H9 (cell line): Measurements from ENCODE around the gene MGAT5B. TPM values are rescaled to one million over a fixed set of nuclear protein-coding genes. Genes with fewer than 3 reads are reported as not detected.

ENCODE experiments used
- DNase-seq: peaks from one replicate; pipeline ENCODE4 v3.0.0-alpha.2; 2017
- H2AFZ ChIP-seq: one replicate; pipeline ENCODE4 v1.6.1; 2013; ENCODE audit warnings: mild to moderate bottlenecking, low read length, control low read depth, moderate library complexity
- H2AK5ac ChIP-seq: 2 replicates; pipeline ENCODE4 v1.6.1; 2013; ENCODE audit warnings: low read length, control low read depth, mixed read lengths; ENCODE audit not compliant: insufficient read length
- H2BK120ac ChIP-seq: one replicate; pipeline ENCODE4 v1.6.1; 2013; ENCODE audit warnings: low read depth, mild to moderate bottlenecking, low read length, control low read depth, inconsistent platforms; ENCODE audit not compliant: poor library complexity, severe bottlenecking
- H2BK12ac ChIP-seq: 2 replicates; pipeline ENCODE4 v1.6.1; 2013; ENCODE audit warnings: low read length, control low read depth, mixed read lengths, low read depth; ENCODE audit not compliant: insufficient read length
- H2BK15ac ChIP-seq: 2 replicates; pipeline ENCODE4 v1.6.1; 2013; ENCODE audit warnings: low read depth, low read length, control low read depth
- H2BK20ac ChIP-seq: one replicate; pipeline ENCODE4 v1.6.1; 2013; ENCODE audit warnings: low read depth, mild to moderate bottlenecking, low read length, control low read depth, inconsistent platforms; ENCODE audit not compliant: poor library complexity, severe bottlenecking
- H2BK5ac ChIP-seq: 2 replicates; pipeline ENCODE4 v1.6.1; 2013; ENCODE audit warnings: low read length, control low read depth, mixed read lengths; ENCODE audit not compliant: insufficient read length
- H3K14ac ChIP-seq: 2 replicates; pipeline ENCODE4 v1.6.1; 2013; ENCODE audit warnings: low read length, control low read depth; ENCODE audit not compliant: insufficient read depth
- H3K18ac ChIP-seq: 2 replicates; pipeline ENCODE4 v1.6.1; 2013; ENCODE audit warnings: low read depth, mild to moderate bottlenecking, mixed read lengths, low read length, control low read depth; ENCODE audit not compliant: insufficient read length
- H3K23ac ChIP-seq: 2 replicates; pipeline ENCODE4 v1.6.1; 2013; ENCODE audit warnings: low read length, control low read depth, mixed read lengths, low read depth; ENCODE audit not compliant: insufficient read length
- H3K23me2 ChIP-seq: 2 replicates; pipeline ENCODE4 v1.6.1; 2013; ENCODE audit warnings: low read depth, mild to moderate bottlenecking, mixed read lengths, low read length, control low read depth; ENCODE audit not compliant: insufficient read length, poor library complexity, severe bottlenecking
- H3K27ac ChIP-seq: 2 replicates; pipeline ENCODE4 v1.5.1; 2013; ENCODE audit warnings: low read length, control low read depth, mixed read lengths, low read depth; ENCODE audit not compliant: insufficient read length
- H3K27me3 ChIP-seq: 2 replicates; pipeline ENCODE4 v1.6.1; 2013; ENCODE audit warnings: low read length, control low read depth, inconsistent platforms; ENCODE audit not compliant: insufficient read depth
- H3K4ac ChIP-seq: 2 replicates; pipeline ENCODE4 v1.6.1; 2013; ENCODE audit warnings: low read depth, mild to moderate bottlenecking, control low read depth, inconsistent platforms, low read length, moderate library complexity
- H3K4me1 ChIP-seq: 2 replicates; pipeline ENCODE4 v1.6.1; 2013; ENCODE audit warnings: low read length, control low read depth, inconsistent platforms; ENCODE audit not compliant: insufficient read depth
- H3K4me2 ChIP-seq: 2 replicates; pipeline ENCODE4 v1.6.1; 2013; ENCODE audit warnings: low read length, control low read depth, mixed read lengths; ENCODE audit not compliant: insufficient read length, insufficient read depth
- H3K56ac ChIP-seq: 2 replicates; pipeline ENCODE4 v1.6.1; 2013; ENCODE audit warnings: low read depth, mild to moderate bottlenecking, mixed read lengths, low read length, control low read depth; ENCODE audit not compliant: insufficient read length
- H3K79me1 ChIP-seq: 2 replicates; pipeline ENCODE4 v1.6.1; 2013; ENCODE audit warnings: low read depth, mild to moderate bottlenecking, moderate library complexity, low read length, control low read depth, inconsistent platforms; ENCODE audit not compliant: insufficient read depth, poor library complexity, severe bottlenecking
- H3K79me2 ChIP-seq: 2 replicates; pipeline ENCODE4 v1.6.1; 2013; ENCODE audit warnings: low read length, control low read depth, inconsistent platforms; ENCODE audit not compliant: insufficient read depth
- H3K9ac ChIP-seq: 2 replicates; pipeline ENCODE4 v1.6.1; 2013; ENCODE audit warnings: low read length, control low read depth, mixed read lengths; ENCODE audit not compliant: insufficient read length; ENCODE audit errors: extremely low read depth
- H3K9me3 ChIP-seq: one replicate; pipeline ENCODE4 v1.6.1; 2013; ENCODE audit warnings: low read depth, low read length, inconsistent platforms; ENCODE audit not compliant: control insufficient read depth
- H3T11ph ChIP-seq: one replicate; pipeline ENCODE4 v1.6.1; 2013; ENCODE audit warnings: mild to moderate bottlenecking, low read length, control low read depth, inconsistent platforms
- H4K20me1 ChIP-seq: one replicate; pipeline ENCODE4 v1.6.1; 2013; ENCODE audit not compliant: control insufficient read depth, insufficient read length, insufficient read depth
- H4K5ac ChIP-seq: 2 replicates; pipeline ENCODE4 v1.6.1; 2013; ENCODE audit warnings: low read depth, mild to moderate bottlenecking, mixed read lengths, low read length, control low read depth; ENCODE audit not compliant: insufficient read length
- H4K8ac ChIP-seq: replicated peaks from 2 replicates; pipeline ENCODE4 v1.6.1; 2013; ENCODE audit warnings: low read length, control low read depth, mixed read lengths, low read depth; ENCODE audit not compliant: insufficient read length
- H4K91ac ChIP-seq: 2 replicates; pipeline ENCODE4 v1.6.1; 2013; ENCODE audit warnings: low read depth, mild to moderate bottlenecking, moderate library complexity, mixed read lengths, low read length, control low read depth; ENCODE audit not compliant: insufficient read length
- H3K27ac Mint-ChIP-seq, 3 experiments: 2 replicates in 2 of 3; 3 replicates in 1 of 3; pipeline ENCODE4 v1.8.0; 2020 to 2021; ENCODE audit warnings: mixed read lengths in 3 of 3, mild to moderate bottlenecking in 1 of 3, moderate library complexity in 1 of 3
- H3K27me3 Mint-ChIP-seq: 2 replicates; pipeline ENCODE4 v1.8.0; 2021; ENCODE audit warnings: low read depth, mild to moderate bottlenecking, moderate library complexity, mixed read lengths
- H3K36me3 Mint-ChIP-seq, 3 experiments: 2 replicates in 2 of 3; 3 replicates in 1 of 3; pipeline ENCODE4 v1.8.0; 2020 to 2021; ENCODE audit warnings: low read depth in 3 of 3, mixed read lengths in 3 of 3; ENCODE audit not compliant: insufficient read depth in 1 of 3
- H3K4me1 Mint-ChIP-seq, 2 experiments: 2 replicates each; pipeline ENCODE4 v1.8.0; 2020; ENCODE audit warnings: mixed read lengths in 2 of 2
- H3K4me3 Mint-ChIP-seq, 2 experiments: 2 replicates in 1 of 2; 3 replicates in 1 of 2; pipeline ENCODE4 v1.8.0; 2020 to 2021; ENCODE audit warnings: mild to moderate bottlenecking in 2 of 2, mixed read lengths in 2 of 2, moderate library complexity in 1 of 2
- H3K9me3 Mint-ChIP-seq, 2 experiments: 2 replicates in 1 of 2; 3 replicates in 1 of 2; pipeline ENCODE4 v1.8.0; 2020; ENCODE audit warnings: mild to moderate bottlenecking in 2 of 2, mixed read lengths in 2 of 2, moderate library complexity in 1 of 2
- WGBS: extraction: QIAGEN DNeasy Blood & Tissue Kit; methylation state at CpG from one replicate; pipeline ENCODE4 v1.1.7; 2013; ENCODE audit warnings: missing lambda C conversion rate, low lambda C conversion rate, mixed read lengths; ENCODE audit not compliant: insufficient read length; ENCODE audit errors: extremely low coverage; 5-methylcytosine and 5-hydroxymethylcytosine counted together
- total RNA-seq: library from RNA; stranded (reverse); gene quantifications from 2 replicates; pipeline ENCODE4 v1.2.1, GENCODE V29; 2021
- TF ChIP-seq, protein P1 (sequence below): fragments of 200-600 bp; sonication (generic); conservative IDR thresholded peaks from 3 replicates; pipeline ENCODE4 v1.8.0; 2021; ENCODE audit warnings: antibody characterized with exemption, mild to moderate bottlenecking

The MGAT5B gene
- total RNA-seq, 1 experiment from 2014 or later, result 4.9 TPM

DNA sequence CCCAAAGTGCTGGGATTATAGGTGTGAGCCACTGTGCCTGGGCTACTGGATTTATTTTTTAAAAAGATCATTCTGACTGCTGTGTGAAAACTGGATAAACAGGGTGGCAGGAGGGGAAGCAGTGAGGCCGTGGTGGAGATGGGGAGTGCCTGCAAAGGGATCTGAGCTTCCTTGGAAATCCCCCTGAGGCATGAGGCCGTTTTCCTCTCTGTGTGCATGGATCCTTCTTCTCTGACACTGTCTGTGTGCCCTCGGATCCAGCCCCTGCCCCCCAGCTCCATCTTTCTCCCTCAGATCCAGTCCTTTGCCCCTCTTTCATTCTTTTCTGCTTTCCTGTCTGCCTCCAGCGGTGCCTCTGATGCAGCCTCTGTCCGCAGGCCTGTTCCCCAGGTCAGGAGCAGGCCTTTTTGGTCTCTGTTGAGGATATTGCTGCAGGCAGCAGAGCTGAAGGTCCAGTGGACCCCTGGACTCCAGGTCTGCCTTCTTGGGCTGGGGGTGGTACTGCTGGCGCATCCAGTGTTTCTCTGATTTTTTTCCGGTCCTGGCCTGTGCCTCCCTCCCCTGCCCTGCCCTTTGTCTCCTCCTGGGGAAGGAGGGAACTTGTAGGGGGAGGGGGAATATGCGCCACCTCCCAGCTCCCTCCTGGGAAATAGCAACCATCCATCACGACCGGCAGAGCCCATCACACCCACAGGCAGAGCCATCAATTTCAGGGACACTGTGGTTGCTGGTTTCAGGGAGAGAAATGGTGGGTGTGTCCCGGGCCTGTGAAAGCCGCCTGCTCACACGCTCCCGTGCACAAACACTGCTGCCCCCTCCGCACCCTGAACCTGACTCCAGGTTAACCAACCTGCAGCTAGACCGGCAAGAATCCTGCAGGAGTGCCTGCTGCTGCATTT is 17.0 kb downstream of the MGAT5B start:
- Histone ChIP-seq H2BK12ac (no peak overlapping the region), H2BK20ac (no peak overlapping the region), H3K27ac (no peak overlapping the region), H3K9me3 (no peaks in the 10 kb centered on the region), H3T11ph (no peak overlapping the region), H2BK120ac (no peak overlapping the region), H3K23ac (no peak overlapping the region), H4K20me1 (no peaks in the 10 kb centered on the region), H3K4ac (no peak overlapping the region), H3K23me2 (no peaks in the 10 kb centered on the region), H3K4me2 (no peak overlapping the region), H2BK15ac (no peak overlapping the region), H3K4me1 (peaks cover 7% of the 10 kb centered on the region; the same call in 1 of the 2 replicates), H3K27me3 (no peaks in the 10 kb centered on the region), H2AK5ac (no peak overlapping the region), H4K8ac (no peak overlapping the region), H3K9ac (no peak overlapping the region), H2BK5ac (no peak overlapping the region), H3K18ac (no peak overlapping the region), H2AFZ (no peak overlapping the region), H3K56ac (no peak overlapping the region), H4K91ac (no peak overlapping the region), H3K14ac (no peak overlapping the region), H3K79me1 (no peaks in the 10 kb centered on the region), H3K79me2 (no peaks in the 10 kb centered on the region), H4K5ac (no peak overlapping the region)
- Mint-ChIP-seq H3K27me3 (peaks cover 2% of the 10 kb centered on the region; the same call in 1 of the 2 replicates), H3K4me1 (peaks cover 18 to 39% of the 10 kb centered on the region in 2 experiments), H3K4me3 (peak overlapping the region in 1 of 2 experiments; percentile 19; a peak in 2 of 5 replicates), H3K27ac (peak overlapping the region; percentile 17 to 77 (median 65); a peak in 6 of 7 replicates), H3K36me3 (no peaks in the 10 kb centered on the region), H3K9me3 (no peaks in the 10 kb centered on the region)
- TF ChIP-seq, protein P1, sequence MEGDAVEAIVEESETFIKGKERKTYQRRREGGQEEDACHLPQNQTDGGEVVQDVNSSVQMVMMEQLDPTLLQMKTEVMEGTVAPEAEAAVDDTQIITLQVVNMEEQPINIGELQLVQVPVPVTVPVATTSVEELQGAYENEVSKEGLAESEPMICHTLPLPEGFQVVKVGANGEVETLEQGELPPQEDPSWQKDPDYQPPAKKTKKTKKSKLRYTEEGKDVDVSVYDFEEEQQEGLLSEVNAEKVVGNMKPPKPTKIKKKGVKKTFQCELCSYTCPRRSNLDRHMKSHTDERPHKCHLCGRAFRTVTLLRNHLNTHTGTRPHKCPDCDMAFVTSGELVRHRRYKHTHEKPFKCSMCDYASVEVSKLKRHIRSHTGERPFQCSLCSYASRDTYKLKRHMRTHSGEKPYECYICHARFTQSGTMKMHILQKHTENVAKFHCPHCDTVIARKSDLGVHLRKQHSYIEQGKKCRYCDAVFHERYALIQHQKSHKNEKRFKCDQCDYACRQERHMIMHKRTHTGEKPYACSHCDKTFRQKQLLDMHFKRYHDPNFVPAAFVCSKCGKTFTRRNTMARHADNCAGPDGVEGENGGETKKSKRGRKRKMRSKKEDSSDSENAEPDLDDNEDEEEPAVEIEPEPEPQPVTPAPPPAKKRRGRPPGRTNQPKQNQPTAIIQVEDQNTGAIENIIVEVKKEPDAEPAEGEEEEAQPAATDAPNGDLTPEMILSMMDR, result no peak
- peak; percentile 65 for DNase-seq
- WGBS, result no CpG with 5 or more reads among the region's 16 CpGs
